HS-27A (cell line): ENCODE measurements around the gene CACNA1G.

Experiments
- DNase-seq: peaks from one replicate; pipeline ENCODE4 v3.0.0-alpha.2; 2012; ENCODE audit warnings: low read depth, missing footprints

Gene CACNA1G

GRCh38 chr17:50548831-50549230 is 11.7 kb upstream of the CACNA1G start:
- DNase-seq = no peak

- no peak for DNase-seq
Measured at GRCh38 chr17:50549256-50549941, 11.1 kb upstream of the CACNA1G start.

GRCh38 chr17:50549969-50550368 is 10.5 kb upstream of the CACNA1G start:
- no peak for DNase-seq

GRCh38 chr17:50550661-50551432 is 9.7 kb upstream of the CACNA1G start:
- no peak for DNase-seq

- DNase-seq = no peak
Measured at GRCh38 chr17:50551433-50551815, 9.1 kb upstream of the CACNA1G start.

- DNase-seq = no peak
Measured at GRCh38 chr17:50551884-50552283, 8.6 kb upstream of the CACNA1G start.

- DNase-seq = no peak
Measured at GRCh38 chr17:50554201-50554600, 6.3 kb upstream of the CACNA1G start.

- DNase-seq = no peak
Measured at GRCh38 chr17:50556803-50557202, 3.7 kb upstream of the CACNA1G start.

- no peak for DNase-seq
Measured at GRCh38 chr17:50557630-50558029, 2.9 kb upstream of the CACNA1G start.

- no peak for DNase-seq
Measured at GRCh38 chr17:50558091-50558490, 2.4 kb upstream of the CACNA1G start.

- DNase-seq = no peak
Measured at GRCh38 chr17:50558581-50558940, 2.0 kb upstream of the CACNA1G start.

- no peak for DNase-seq
Measured at GRCh38 chr17:50558941-50559614, 1.4 kb upstream of the CACNA1G start.

- no peak for DNase-seq
Measured at GRCh38 chr17:50559674-50560184, 786 bp upstream of the CACNA1G start.

- no peak for DNase-seq
Measured at GRCh38 chr17:50560931-50561745, 623 bp downstream of the CACNA1G start.

- DNase-seq = no peak
Measured at GRCh38 chr17:50561746-50562141, 1.2 kb downstream of the CACNA1G start.

GRCh38 chr17:50562242-50563091 is 2.0 kb downstream of the CACNA1G start:
- no peak for DNase-seq

- DNase-seq = no peak
Measured at GRCh38 chr17:50563092-50563511, 2.6 kb downstream of the CACNA1G start.

GRCh38 chr17:50564916-50565315 is 4.4 kb downstream of the CACNA1G start:
- no peak for DNase-seq

GRCh38 chr17:50565402-50566350 is 5.2 kb downstream of the CACNA1G start:
- no peak for DNase-seq

- DNase-seq = no peak
Measured at GRCh38 chr17:50566886-50567285, 6.4 kb downstream of the CACNA1G start.
